Liver (tissue), 3 donors: Measurements from ENCODE around the gene NPAS2.

Experiments
- JUND ChIP-seq, 2 donors: IDR thresholded peaks; 2 replicates each; pipeline ENCODE4 v1.6.1; 2016; ENCODE audit warnings: antibody characterized with exemption in 2 of 2
- NR2F2 ChIP-seq: IDR thresholded peaks from 2 replicates; pipeline ENCODE4 v1.6.1; 2016; ENCODE audit warnings: antibody characterized with exemption
- RAD21 ChIP-seq, 2 donors: IDR thresholded peaks; 2 replicates each; pipeline ENCODE4 v1.6.1; 2016; ENCODE audit warnings: antibody characterized with exemption in 2 of 2, mild to moderate bottlenecking in 2 of 2
- SP1 ChIP-seq: IDR thresholded peaks from 2 replicates; pipeline ENCODE4 v1.6.1; 2018; ENCODE audit warnings: antibody characterized with exemption, mild to moderate bottlenecking
- YY1 ChIP-seq: IDR thresholded peaks from 2 replicates; pipeline ENCODE4 v1.6.1; 2016; ENCODE audit warnings: antibody characterized with exemption, mild to moderate bottlenecking
- TF ChIP-seq, protein P1 (sequence below): fragments of 150-350 bp; IDR thresholded peaks from 2 replicates; pipeline ENCODE4 v1.5.1; 2017; ENCODE audit warnings: improper control_type of control experiment, low read depth, low read length; ENCODE audit not compliant: missing input control
- TF ChIP-seq, protein P2 (sequence below): IDR thresholded peaks from 2 replicates; pipeline ENCODE4 v1.6.1; 2016; ENCODE audit warnings: antibody characterized with exemption
- TF ChIP-seq, protein P3 (sequence below): IDR thresholded peaks from 2 replicates; pipeline ENCODE4 v1.6.1; 2016; ENCODE audit warnings: antibody characterized with exemption
- TF ChIP-seq, protein P4 (sequence below): IDR thresholded peaks from 2 replicates; pipeline ENCODE4 v1.6.1; 2016; ENCODE audit warnings: antibody characterized with exemption
- donor health status: healthy.
- donor health status: healthy.

DNA sequence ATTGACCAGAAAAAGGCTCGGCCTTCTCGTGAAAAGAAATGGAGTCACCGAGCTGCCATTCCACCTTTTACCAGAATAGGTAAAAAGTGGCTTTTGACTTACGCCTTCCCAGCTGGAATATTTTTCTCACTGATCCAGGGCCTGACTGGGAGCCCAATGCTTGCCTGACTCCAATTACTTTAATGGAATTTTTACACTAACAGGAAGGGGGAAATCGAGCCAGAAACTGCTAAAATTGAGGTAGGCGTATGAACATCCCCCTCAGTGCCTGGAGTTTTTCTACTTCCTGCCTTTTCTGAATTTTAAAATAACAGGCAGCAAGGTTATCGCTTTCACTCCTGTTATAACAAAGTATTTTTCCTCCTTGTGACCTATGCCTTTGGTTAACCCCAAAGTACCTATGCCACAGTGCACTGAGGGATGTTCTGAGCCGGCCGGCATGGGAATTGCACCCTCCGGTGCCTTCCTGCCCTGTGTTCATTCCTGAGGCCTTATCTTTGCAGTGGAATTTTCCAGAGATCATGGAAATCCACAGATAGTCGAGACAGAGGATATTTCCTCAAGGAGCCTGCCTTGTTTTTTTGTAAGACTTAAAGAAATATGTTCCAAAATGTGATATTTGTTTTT, 163.9 kb downstream of the NPAS2 start:
- no peak for TF ChIP-seq YY1
- TF ChIP-seq, protein P1, sequence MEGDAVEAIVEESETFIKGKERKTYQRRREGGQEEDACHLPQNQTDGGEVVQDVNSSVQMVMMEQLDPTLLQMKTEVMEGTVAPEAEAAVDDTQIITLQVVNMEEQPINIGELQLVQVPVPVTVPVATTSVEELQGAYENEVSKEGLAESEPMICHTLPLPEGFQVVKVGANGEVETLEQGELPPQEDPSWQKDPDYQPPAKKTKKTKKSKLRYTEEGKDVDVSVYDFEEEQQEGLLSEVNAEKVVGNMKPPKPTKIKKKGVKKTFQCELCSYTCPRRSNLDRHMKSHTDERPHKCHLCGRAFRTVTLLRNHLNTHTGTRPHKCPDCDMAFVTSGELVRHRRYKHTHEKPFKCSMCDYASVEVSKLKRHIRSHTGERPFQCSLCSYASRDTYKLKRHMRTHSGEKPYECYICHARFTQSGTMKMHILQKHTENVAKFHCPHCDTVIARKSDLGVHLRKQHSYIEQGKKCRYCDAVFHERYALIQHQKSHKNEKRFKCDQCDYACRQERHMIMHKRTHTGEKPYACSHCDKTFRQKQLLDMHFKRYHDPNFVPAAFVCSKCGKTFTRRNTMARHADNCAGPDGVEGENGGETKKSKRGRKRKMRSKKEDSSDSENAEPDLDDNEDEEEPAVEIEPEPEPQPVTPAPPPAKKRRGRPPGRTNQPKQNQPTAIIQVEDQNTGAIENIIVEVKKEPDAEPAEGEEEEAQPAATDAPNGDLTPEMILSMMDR: no peak
- TF ChIP-seq, protein P2, sequence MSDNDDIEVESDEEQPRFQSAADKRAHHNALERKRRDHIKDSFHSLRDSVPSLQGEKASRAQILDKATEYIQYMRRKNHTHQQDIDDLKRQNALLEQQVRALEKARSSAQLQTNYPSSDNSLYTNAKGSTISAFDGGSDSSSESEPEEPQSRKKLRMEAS: no peak
- TF ChIP-seq SP1: peak; percentile 18
- TF ChIP-seq, protein P3, sequence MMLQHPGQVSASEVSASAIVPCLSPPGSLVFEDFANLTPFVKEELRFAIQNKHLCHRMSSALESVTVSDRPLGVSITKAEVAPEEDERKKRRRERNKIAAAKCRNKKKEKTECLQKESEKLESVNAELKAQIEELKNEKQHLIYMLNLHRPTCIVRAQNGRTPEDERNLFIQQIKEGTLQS: no peak
- TF ChIP-seq NR2F2: peak; percentile 95
- TF ChIP-seq, protein P4, sequence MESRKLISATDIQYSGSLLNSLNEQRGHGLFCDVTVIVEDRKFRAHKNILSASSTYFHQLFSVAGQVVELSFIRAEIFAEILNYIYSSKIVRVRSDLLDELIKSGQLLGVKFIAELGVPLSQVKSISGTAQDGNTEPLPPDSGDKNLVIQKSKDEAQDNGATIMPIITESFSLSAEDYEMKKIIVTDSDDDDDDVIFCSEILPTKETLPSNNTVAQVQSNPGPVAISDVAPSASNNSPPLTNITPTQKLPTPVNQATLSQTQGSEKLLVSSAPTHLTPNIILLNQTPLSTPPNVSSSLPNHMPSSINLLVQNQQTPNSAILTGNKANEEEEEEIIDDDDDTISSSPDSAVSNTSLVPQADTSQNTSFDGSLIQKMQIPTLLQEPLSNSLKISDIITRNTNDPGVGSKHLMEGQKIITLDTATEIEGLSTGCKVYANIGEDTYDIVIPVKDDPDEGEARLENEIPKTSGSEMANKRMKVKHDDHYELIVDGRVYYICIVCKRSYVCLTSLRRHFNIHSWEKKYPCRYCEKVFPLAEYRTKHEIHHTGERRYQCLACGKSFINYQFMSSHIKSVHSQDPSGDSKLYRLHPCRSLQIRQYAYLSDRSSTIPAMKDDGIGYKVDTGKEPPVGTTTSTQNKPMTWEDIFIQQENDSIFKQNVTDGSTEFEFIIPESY: no peak
- no peak for TF ChIP-seq JUND (IDR thresholded peaks at IDR 0.05)
- peak in 1 of 2 donors; percentile 23 for TF ChIP-seq RAD21 (IDR thresholded peaks at IDR 0.05)
